A549 (cell line): ENCODE measurements around the gene DDR2. TPM values are rescaled to one million over a fixed set of nuclear protein-coding genes. Genes with fewer than 3 reads are reported as not detected.

Experiments used
- ATAC-seq, 2 experiments: fragments of 200-7000 bp in 1 of 2; fragments of >200 bp in 1 of 2; cut with Nextera tagmentation in 1 of 2; cut with Tn5 transposase in 1 of 2; 3 replicates each; pipeline versions ENCODE4 v1.8.0 to v1.9.1; 2018 to 2020; ENCODE audit warnings: mild to moderate bottlenecking in 1 of 2, moderate library complexity in 1 of 2
- CTCF ChIA-PET: fragments of 300-600 bp; sonication (Branson Sonifier 250); formaldehyde crosslinking; extraction: SDS; loops from one replicate; lab custom pipeline; 2021; ENCODE audit warnings: antibody characterized with exemption, inconsistent platforms; lab: Yijun Ruan, JAX
- POLR2A ChIA-PET: fragments of 350-600 bp; formaldehyde crosslinking; extraction: SDS; loops from one replicate; lab custom pipeline; 2021; ENCODE audit warnings: antibody characterized with exemption, inconsistent platforms; lab: Yijun Ruan, JAX
- DNase-seq, 2 experiments: peaks; one replicate each; pipeline versions ENCODE4 v3.0.0 to v3.0.0-alpha.2; 2011 to 2016; ENCODE audit warnings: low read depth in 1 of 2, low spot score in 1 of 2
- FAIRE-seq: peaks from 2 replicates; lab custom pipeline; 2011; peaks lifted over from hg19 to GRCh38; lab: Jason Lieb, UNC
- H3K27ac ChIP-seq, 2 experiments: fragments of >200 bp; sonication (Bioruptor Twin); formaldehyde crosslinking; 3 replicates each; pipeline ENCODE4 v1.5.1; 2016 to 2017
- H3K4me1 ChIP-seq: fragments of >200 bp; sonication (Bioruptor Twin); formaldehyde crosslinking; 3 replicates; pipeline ENCODE4 v1.6.1; 2016
- H3K4me2 ChIP-seq: fragments of >200 bp; sonication (Bioruptor Twin); formaldehyde crosslinking; 3 replicates; pipeline ENCODE4 v1.6.1; 2016
- H3K4me3 ChIP-seq: fragments of >200 bp; sonication (Bioruptor Twin); formaldehyde crosslinking; 3 replicates; pipeline ENCODE4 v1.5.1; 2016
- H3K9me3 ChIP-seq: fragments of >200 bp; sonication (Bioruptor Twin); formaldehyde crosslinking; 3 replicates; pipeline ENCODE4 v1.6.1; 2016
- CEBPB ChIP-seq, 2 experiments: fragments of >200 bp in 1 of 2; sonication (Bioruptor Twin) in 1 of 2; formaldehyde crosslinking in 1 of 2; IDR thresholded peaks; 2 replicates each; pipeline ENCODE4 v1.6.1; 2012 to 2016
- CHD2 ChIP-seq: fragments of 150-350 bp; IDR thresholded peaks from 2 replicates; pipeline ENCODE4 v1.6.1; 2014; ENCODE audit warnings: low read length; ENCODE audit not compliant: partially characterized antibody
- CHD4 ChIP-seq: fragments of 200-600 bp; sonication (generic); IDR thresholded peaks from 2 replicates; pipeline ENCODE4 v1.6.1; 2016; ENCODE audit warnings: antibody characterized with exemption, mild to moderate bottlenecking, borderline replicate concordance
- CTCF ChIP-seq: fragments of >200 bp; sonication (Bioruptor Twin); formaldehyde crosslinking; IDR thresholded peaks from 3 replicates; pipeline ENCODE4 v1.5.1; 2016
- GATA3 ChIP-seq: IDR thresholded peaks from 2 replicates; pipeline ENCODE4 v1.6.1; 2012; ENCODE audit warnings: borderline replicate concordance
- HOXB13 ChIP-seq: fragments of 250-450 bp; sonication (Bioruptor Pico); IDR thresholded peaks from 2 replicates; pipeline ENCODE4 v1.5.0; 2020; ENCODE audit warnings: low read depth, mild to moderate bottlenecking, moderate library complexity
- MAX ChIP-seq: IDR thresholded peaks from 2 replicates; pipeline ENCODE4 v1.6.1; 2012
- NPAS2 ChIP-seq: fragments of 250-450 bp; sonication (Bioruptor Pico); IDR thresholded peaks from 2 replicates; pipeline ENCODE4 v1.8.0; 2022; ENCODE audit warnings: mild to moderate bottlenecking, moderate library complexity, borderline replicate concordance
- PBX3 ChIP-seq: IDR thresholded peaks from 2 replicates; pipeline ENCODE4 v1.6.1; 2012
- PHF8 ChIP-seq: fragments of 200-600 bp; sonication (generic); IDR thresholded peaks from 2 replicates; pipeline ENCODE4 v1.6.1; 2016; ENCODE audit warnings: low read depth, mild to moderate bottlenecking, antibody characterized with exemption, moderate library complexity, borderline replicate concordance
- RAD21 ChIP-seq, 2 experiments: fragments of >200 bp in 1 of 2; sonication (Bioruptor Twin) in 1 of 2; formaldehyde crosslinking in 1 of 2; IDR thresholded peaks in 1 of 2; conservative IDR thresholded peaks in 1 of 2; 2 replicates in 1 of 2; 3 replicates in 1 of 2; pipeline ENCODE4 v1.6.1; 2012 to 2018; ENCODE audit warnings: inconsistent platforms in 1 of 2
- RARB ChIP-seq: fragments of 250-450 bp; sonication (Bioruptor Pico); IDR thresholded peaks from 2 replicates; pipeline ENCODE4 v1.8.0; 2021; ENCODE audit warnings: mild to moderate bottlenecking, moderate library complexity
- RCOR1 ChIP-seq: fragments of 150-350 bp; IDR thresholded peaks from 2 replicates; pipeline ENCODE4 v1.6.1; 2014; ENCODE audit warnings: antibody characterized with exemption, low read length, low read depth
- REST ChIP-seq: fragments of 200-600 bp; sonication (generic); IDR thresholded peaks from 2 replicates; pipeline ENCODE4 v1.6.1; 2016; ENCODE audit warnings: antibody characterized with exemption, mild to moderate bottlenecking, moderate library complexity
- RNF2 ChIP-seq: fragments of 200-600 bp; sonication (generic); IDR thresholded peaks from 2 replicates; pipeline ENCODE4 v1.6.1; 2016; ENCODE audit warnings: low read depth, mild to moderate bottlenecking, antibody characterized with exemption, moderate library complexity, borderline replicate concordance
- SMC3 ChIP-seq: fragments of >200 bp; sonication (Bioruptor Twin); formaldehyde crosslinking; IDR thresholded peaks from 3 replicates; pipeline ENCODE4 v1.6.1; 2018; ENCODE audit warnings: inconsistent platforms
- TFCP2L1 ChIP-seq: fragments of 250-450 bp; sonication (Bioruptor Pico); IDR thresholded peaks from 2 replicates; pipeline ENCODE4 v1.5.0; 2021; ENCODE audit warnings: mild to moderate bottlenecking
- TP53 ChIP-seq: fragments of 250-450 bp; sonication (Bioruptor Pico); IDR thresholded peaks from 2 replicates; pipeline ENCODE4 v1.5.0; 2021; ENCODE audit warnings: mild to moderate bottlenecking, moderate library complexity
- WGBS: methylation state at CpG from one replicate; pipeline ENCODE4 v1.1.6; 2017; ENCODE audit errors: missing lambda C conversion rate; 5-methylcytosine and 5-hydroxymethylcytosine counted together
- polyA plus RNA-seq, 4 experiments: library from polyadenylated mRNA; depleted of rRNA in 3 of 4; stranded (reverse); fragments of >200 nt; fragmentation: RNase III in 1 of 4; extraction: RNeasy Plus Mini Kit Qiagen cat#74134 plus additional on column Dnase treatment in 1 of 4; gene quantifications; 2 replicates in 3 of 4; 3 replicates in 1 of 4; pipeline ENCODE4 v1.2.3, GENCODE V29; 2011 to 2017
- TF ChIP-seq, protein P1 (sequence below): IDR thresholded peaks from 2 replicates; pipeline ENCODE4 v1.6.1; 2012; ENCODE audit warnings: low read depth, borderline replicate concordance

Gene DDR2
- polyA plus RNA-seq, 2 of the 4 experiments (the other 2 are of a cell fraction) = 0.14 to 0.49 TPM

DNA sequence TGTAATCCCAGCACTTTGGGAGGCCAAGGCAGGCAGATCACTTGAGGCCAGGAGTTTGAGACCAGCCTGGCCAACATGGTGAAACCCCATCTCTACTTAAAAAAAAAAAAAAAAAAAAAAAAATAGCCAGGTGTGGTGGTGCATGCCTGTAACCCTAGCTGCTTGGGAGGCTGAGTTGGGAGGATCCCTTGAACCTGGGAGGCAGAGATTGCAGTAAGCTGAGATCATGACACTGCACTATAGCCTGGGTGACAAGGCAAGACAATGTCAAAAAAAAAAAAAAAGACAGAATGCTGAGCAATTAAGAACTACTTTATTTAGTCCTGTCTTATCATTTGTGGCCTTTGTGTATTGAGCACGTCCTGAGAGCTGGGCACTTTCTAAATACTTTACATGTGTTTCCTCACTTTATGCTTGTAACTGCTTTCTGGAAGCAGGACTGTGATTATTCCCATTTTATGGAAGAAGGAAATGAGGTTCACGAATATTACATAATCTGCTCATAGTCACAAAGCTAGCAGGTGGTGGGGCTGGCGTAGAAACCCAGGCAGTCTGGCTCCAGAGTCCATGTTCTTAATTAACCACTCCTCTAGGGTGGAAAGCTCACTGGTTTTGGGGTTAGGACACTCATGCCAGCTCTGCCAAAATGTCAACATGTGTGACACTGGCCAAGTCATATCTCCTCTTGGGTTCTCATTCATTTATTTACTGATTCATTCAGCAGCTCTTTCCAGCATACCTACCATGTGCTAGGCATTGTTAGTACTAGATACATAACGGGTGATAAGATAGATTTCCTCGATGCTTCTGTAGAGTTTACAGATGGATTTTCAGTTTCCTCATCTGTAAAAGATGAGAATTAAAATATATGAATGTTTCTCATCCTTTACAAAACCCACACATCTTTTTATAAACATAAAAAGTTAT, 57.7 kb downstream of the DDR2 start:
- 43% methylated on average over 5 of the region's 5 CpGs for WGBS
- DNase-seq (no peak), FAIRE-seq (no peak), ATAC-seq (no peak)
- ChIA-PET POLR2A (no interaction called here), CTCF (interaction anchor here (0.6 to 0.7 kb wide), 2 partner anchors 39 to 897 kb away, joined by 3 read pairs; no protein-coding TSS in a partner anchor)
- peaks cover 12% of the 10 kb centered on the region for H3K4me1 ChIP-seq
- no peak overlapping the region for H3K27ac ChIP-seq
- H3K4me2 ChIP-seq = peak overlapping the region; percentile 28; the same call in 1 of the 3 replicates
- H3K4me3 ChIP-seq = no peak overlapping the region
- no peaks in the 10 kb centered on the region for H3K9me3 ChIP-seq
- TF ChIP-seq CHD2 = no peak
- no peak for TF ChIP-seq RCOR1
- no peak for TF ChIP-seq CTCF
- TF ChIP-seq SMC3 = no peak
- no peak for TF ChIP-seq NPAS2 (CRISPR knock-in tag)
- no peak for TF ChIP-seq PHF8
- no peak for TF ChIP-seq RAD21 (conservative IDR thresholded peaks at IDR 0.05 in 1 of 2, IDR thresholded peaks at IDR 0.05 in 1 of 2)
- TF ChIP-seq RNF2 = no peak
- no peak for TF ChIP-seq RARB (CRISPR knock-in tag)
- no peak for TF ChIP-seq TFCP2L1
- TF ChIP-seq REST = no peak
- TF ChIP-seq TP53 (CRISPR knock-in tag) = no peak
- no peak for TF ChIP-seq GATA3
- no peak for TF ChIP-seq CHD4
- no peak for TF ChIP-seq HOXB13 (CRISPR knock-in tag)
- TF ChIP-seq CEBPB (IDR thresholded peaks at IDR 0.05) = no peak

GRCh38 chr1:162690672-162691434, 58.6 kb downstream of the DDR2 start:
- peak; percentile 53 to 65 for ATAC-seq
- peaks cover 13% of the 10 kb centered on the region for H3K4me1 ChIP-seq
- TF ChIP-seq MAX (peak; percentile 51; the same call in 1 of the 2 replicates), CHD4 (no peak), PBX3 (no peak)
- TF ChIP-seq, protein P1, sequence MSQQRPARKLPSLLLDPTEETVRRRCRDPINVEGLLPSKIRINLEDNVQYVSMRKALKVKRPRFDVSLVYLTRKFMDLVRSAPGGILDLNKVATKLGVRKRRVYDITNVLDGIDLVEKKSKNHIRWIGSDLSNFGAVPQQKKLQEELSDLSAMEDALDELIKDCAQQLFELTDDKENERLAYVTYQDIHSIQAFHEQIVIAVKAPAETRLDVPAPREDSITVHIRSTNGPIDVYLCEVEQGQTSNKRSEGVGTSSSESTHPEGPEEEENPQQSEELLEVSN = peak; percentile 41; the same call in 1 of the 2 replicates
- CTCF ChIA-PET = interaction anchor here (1.2 kb wide), 1 partner anchor 49 kb away, joined by 3 read pairs; no protein-coding TSS in a partner anchor
- peak overlapping the region in 1 of 2 experiments; percentile 42; a peak in 1 of 6 replicates for H3K27ac ChIP-seq
- WGBS = 36% methylated on average over 7 of the region's 7 CpGs
- FAIRE-seq = no peak
- POLR2A ChIA-PET = no interaction called here
- DNase-seq = peak in 1 of 2 experiments; percentile 17
- H3K4me3 ChIP-seq = no peak overlapping the region
- H3K9me3 ChIP-seq = no peaks in the 10 kb centered on the region
- H3K4me2 ChIP-seq = peak overlapping the region; percentile 28; the same call in 2 of the 3 replicates
